Astrocyte of the spinal cord (primary cell): ENCODE results near the gene CTAGE1.
"Not testable (repeated sequence)": the region's sequence is repeated elsewhere in the genome, so short reads cannot be mapped to it uniquely, and the experiment has no call there.

Experiments used
- DNase-seq: peaks from one replicate; pipeline ENCODE4 v3.0.0; 2011; ENCODE audit warnings: low read depth, low spot score
- H3K4me3 ChIP-seq: 2 replicates; pipeline ENCODE4 v1.5.1; 2011; ENCODE audit warnings: low read depth, mild to moderate bottlenecking, low read length, moderate library complexity
- in situ Hi-C: cut with HindIII; loops from 2 replicates; pipeline ENCODE4 v1.10.0; 2017; ENCODE audit warnings: low sequenced_read_pairs
- TF ChIP-seq, protein P1 (sequence below): IDR thresholded peaks from 2 replicates; pipeline ENCODE4 v1.5.1; 2012; ENCODE audit warnings: low read depth, mild to moderate bottlenecking, low read length, inconsistent platforms

Gene CTAGE1

DNA sequence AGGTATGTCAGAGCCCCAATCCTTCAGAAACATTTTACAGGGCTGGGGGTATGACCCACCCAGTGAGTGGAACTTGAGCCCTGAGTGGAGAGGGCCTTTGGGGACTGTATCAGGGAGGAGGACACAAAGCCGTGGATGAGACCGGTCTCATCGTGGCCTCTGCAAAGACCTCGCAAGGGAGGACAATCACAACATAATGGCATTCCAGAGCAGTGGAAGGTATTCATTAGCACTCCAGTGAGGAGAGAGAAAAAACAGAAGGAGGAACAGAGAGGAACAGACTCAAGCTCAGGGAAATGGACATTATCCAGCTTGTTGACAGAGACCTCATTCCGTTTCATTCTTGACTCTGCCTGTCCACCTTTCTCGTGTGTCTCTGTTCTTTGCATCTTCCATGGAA, 38.8 kb upstream of the CTAGE1 start:
- in situ Hi-C loops = no loop called here
- H3K4me3 ChIP-seq = no peak overlapping the region
- DNase-seq = no peak
- TF ChIP-seq, protein P1, sequence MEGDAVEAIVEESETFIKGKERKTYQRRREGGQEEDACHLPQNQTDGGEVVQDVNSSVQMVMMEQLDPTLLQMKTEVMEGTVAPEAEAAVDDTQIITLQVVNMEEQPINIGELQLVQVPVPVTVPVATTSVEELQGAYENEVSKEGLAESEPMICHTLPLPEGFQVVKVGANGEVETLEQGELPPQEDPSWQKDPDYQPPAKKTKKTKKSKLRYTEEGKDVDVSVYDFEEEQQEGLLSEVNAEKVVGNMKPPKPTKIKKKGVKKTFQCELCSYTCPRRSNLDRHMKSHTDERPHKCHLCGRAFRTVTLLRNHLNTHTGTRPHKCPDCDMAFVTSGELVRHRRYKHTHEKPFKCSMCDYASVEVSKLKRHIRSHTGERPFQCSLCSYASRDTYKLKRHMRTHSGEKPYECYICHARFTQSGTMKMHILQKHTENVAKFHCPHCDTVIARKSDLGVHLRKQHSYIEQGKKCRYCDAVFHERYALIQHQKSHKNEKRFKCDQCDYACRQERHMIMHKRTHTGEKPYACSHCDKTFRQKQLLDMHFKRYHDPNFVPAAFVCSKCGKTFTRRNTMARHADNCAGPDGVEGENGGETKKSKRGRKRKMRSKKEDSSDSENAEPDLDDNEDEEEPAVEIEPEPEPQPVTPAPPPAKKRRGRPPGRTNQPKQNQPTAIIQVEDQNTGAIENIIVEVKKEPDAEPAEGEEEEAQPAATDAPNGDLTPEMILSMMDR = no peak

DNA sequence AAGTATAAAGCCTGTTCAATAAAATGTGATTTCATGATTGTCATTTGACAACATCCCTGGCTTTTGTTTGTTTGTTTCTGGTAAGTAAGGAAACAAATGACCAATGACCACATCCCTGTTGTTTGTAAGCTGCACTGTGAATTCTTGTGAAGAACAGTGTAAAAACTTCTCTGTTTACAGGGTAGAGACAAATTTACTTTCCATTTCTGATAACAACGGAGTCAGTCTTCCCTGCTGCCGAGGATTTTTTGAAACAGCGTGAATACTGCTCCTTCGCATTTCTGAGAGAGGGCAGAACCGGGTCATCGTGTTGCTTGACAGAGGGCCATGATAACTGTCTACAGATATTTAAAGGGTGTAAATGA, 38.4 kb upstream of the CTAGE1 start:
- TF ChIP-seq, protein P1 = no peak
- no peak for DNase-seq
- in situ Hi-C loops = no loop called here
- no peak overlapping the region for H3K4me3 ChIP-seq

DNA sequence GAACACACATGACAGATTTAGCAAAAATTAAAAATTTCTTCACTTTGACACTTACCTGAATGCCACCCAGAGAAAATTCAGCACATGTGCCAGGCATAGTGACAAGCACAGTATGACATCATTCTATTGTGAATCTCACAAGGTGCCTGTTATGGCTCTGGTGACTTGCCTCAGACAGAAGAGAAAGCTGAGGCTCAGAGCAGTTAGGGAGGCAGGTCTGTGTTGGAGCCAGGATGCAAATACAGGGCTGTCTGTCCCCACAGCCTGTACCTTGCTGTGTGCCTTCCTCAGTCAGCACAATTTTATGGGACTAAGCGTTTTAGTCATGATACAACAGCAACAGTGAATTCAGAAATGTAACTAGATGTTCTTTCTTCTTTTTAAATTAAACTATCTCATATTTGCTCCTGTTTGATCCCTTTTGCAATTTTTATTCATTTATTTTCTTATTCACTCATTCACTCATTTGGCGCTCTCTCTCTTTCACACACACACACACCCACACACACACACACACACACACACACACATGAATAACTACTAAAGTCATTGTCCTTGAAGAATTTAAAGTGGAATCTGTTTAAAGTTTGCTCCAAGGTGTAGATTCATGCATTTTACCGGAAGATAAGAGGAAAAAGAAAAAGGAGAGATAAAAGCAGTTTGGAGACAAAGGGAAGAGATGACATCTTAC, 37.9 kb upstream of the CTAGE1 start:
- no peak for DNase-seq
- in situ Hi-C loops = no loop called here
- TF ChIP-seq, protein P1 = no peak
- H3K4me3 ChIP-seq = no peak overlapping the region

DNA sequence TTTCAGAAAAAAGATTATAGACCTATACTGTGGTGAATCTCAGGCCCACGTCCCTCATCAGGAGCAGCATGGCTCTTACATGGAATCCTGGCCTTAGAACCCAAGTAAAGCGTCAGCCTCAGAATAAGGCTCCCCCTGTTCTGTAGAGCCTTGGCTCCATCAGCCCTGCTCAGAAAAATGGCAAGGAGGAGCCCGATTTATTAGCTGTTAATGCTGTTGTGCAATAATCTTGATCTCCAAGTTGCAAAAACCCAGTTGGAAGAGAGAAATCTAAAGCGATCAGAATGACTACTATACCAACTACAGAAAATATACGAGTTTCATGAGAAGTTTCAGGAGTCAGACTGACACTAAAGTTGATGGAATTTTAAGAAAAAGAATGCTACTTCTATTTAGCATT, 35.6 kb upstream of the CTAGE1 start:
- TF ChIP-seq, protein P1 = no peak
- DNase-seq = no peak
- H3K4me3 ChIP-seq = no peak overlapping the region
- in situ Hi-C loops = no loop called here

DNA sequence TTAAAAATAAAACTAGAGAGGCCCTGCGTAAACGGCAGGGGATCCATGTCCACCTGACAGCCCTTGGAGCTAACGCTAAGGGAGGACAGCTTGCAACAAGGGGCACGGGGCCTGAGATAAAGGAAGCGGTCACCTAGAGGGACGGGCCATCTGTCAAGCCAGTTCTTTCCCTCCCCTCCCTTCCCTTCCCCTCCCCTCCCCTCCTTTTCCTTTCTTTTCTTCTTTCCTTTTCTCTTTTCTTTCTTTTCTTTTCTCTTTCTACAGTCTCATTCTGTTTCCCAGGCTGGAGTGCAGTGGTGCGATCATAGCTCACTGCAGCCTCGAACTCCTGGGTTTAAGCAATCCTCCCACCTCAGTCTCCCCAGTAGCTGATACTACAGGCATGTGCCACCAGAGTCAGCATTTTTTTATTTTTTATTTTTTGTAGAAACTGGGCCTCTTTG, 34.5 kb upstream of the CTAGE1 start:
- TF ChIP-seq, protein P1 = no peak
- in situ Hi-C loops = no loop called here
- DNase-seq = no peak
- no peak overlapping the region for H3K4me3 ChIP-seq

DNA sequence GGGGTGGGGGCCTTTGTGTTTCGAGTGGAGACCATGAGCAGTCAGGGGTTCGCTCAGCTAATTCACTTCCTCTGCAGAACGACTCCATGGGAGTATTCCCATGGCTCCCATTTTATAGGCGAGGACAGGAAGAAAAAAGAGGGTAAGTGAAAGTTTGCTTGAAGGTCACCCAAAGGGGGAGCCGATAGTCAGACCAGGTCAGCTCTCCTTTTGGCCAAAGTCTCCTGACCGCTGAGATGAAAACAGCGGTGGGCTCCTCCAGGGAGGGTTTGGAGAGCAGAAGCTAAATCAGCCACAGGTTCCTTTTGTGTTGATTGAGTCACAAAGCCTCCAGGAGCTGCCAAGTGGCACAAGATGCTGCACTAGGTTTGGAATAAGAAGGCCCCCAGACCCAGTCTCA, 34.1 kb upstream of the CTAGE1 start:
- in situ Hi-C loops = no loop called here
- H3K4me3 ChIP-seq = no peak overlapping the region
- TF ChIP-seq, protein P1 = no peak
- DNase-seq = no peak

DNA sequence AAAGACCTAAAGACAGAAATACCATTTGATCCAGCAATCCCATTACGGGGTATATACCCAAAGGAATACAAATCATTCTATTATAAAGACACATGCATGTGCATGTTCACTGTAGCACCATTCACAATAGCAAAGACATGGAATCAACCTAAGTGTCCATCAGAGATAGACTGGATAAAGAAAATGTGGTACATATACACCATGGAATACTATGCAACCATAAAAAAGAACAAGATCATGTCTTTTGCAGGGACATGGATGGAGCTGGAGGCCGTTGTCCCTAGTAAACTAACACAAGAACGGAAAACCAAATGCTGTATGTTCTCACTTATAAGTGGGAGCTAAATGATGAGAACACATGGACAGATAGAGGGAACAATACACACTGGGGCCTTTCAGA, 33.1 kb upstream of the CTAGE1 start:
- in situ Hi-C loops, DNase-seq, H3K4me3 ChIP-seq: not testable (repeated sequence)

DNA sequence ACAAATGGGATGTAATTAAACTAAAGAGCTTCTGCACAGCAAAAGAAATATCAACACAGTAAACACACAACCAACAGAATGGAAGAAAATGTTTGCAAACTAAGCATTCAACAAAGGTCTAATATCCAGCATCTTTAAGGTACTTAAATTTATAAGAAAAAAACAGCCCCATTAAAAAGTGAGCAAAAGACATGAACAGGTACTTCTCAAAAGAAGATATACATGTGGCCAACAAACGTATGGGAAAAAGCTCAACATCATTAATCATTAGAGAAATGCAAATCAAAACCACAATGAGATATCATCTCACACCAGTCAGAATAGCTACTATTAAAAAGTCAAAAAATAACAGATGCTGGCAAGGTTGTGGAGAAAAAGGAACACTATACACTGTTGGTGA, 32.6 kb upstream of the CTAGE1 start:
- H3K4me3 ChIP-seq, in situ Hi-C loops, DNase-seq: not testable (repeated sequence)

DNA sequence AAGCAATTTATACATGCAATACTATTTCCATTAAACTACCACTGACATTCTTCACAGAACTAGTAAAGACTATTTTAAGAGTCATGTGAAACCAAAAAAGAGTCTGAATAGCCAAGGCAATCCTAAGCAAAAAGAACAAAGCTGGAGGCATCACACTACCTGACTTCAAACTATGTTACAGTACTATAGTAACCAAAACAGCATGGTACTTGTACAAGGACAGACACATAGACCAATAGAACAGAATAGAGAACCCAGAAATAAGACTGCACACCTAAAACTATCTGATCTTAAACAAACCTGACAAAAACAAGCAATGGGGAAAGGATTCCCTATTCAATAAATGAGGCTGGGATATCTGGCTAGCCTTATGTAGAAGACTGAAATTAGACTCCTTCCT, 32.0 kb upstream of the CTAGE1 start:
- in situ Hi-C loops, DNase-seq, H3K4me3 ChIP-seq: not testable (repeated sequence)
